ENCODE measurements around the gene MZF1. TPM values are rescaled to one million over a fixed set of nuclear protein-coding genes. Genes with fewer than 3 reads are reported as not detected.

Gene MZF1
- total RNA-seq, 2 donors from 2014 or later: 19.3 to 39.2 TPM

DNA sequence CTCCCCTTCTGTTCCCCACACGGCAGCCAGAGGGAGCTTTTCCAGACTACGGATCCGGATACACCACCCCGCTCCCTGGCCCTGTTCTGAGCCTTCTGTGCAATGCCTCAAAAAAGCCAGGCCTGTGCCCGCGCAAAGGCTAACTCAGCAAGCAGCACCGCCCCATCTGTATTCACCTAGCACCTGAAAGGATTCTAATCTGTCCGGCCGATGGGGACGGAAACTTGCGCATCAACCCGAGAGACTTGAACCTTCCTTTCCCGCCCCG lies 54.1 kb downstream of the MZF1 start:
- Histone ChIP-seq H3K27me3 (no peaks in the 10 kb centered on the region), H3K4me3 (peak overlapping the region; percentile 74), H3K4me1 (peaks cover 5% of the 10 kb centered on the region), H3K9ac (ENCODE audit: low read depth in 2 of 2, low read length in 2 of 2) (peak overlapping the region; percentile 97), H3K36me3 (peaks cover 6% of the 10 kb centered on the region), H3K27ac (peak overlapping the region; percentile 96), H3K9me3 (no peaks in the 10 kb centered on the region)
- TF ChIP-seq, protein P1, sequence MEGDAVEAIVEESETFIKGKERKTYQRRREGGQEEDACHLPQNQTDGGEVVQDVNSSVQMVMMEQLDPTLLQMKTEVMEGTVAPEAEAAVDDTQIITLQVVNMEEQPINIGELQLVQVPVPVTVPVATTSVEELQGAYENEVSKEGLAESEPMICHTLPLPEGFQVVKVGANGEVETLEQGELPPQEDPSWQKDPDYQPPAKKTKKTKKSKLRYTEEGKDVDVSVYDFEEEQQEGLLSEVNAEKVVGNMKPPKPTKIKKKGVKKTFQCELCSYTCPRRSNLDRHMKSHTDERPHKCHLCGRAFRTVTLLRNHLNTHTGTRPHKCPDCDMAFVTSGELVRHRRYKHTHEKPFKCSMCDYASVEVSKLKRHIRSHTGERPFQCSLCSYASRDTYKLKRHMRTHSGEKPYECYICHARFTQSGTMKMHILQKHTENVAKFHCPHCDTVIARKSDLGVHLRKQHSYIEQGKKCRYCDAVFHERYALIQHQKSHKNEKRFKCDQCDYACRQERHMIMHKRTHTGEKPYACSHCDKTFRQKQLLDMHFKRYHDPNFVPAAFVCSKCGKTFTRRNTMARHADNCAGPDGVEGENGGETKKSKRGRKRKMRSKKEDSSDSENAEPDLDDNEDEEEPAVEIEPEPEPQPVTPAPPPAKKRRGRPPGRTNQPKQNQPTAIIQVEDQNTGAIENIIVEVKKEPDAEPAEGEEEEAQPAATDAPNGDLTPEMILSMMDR (IDR thresholded peaks at IDR 0.05): peak; percentile 32
- intact Hi-C loops (cut with DNase I): no loop called here
- peak; percentile 69 for DNase-seq

DNA sequence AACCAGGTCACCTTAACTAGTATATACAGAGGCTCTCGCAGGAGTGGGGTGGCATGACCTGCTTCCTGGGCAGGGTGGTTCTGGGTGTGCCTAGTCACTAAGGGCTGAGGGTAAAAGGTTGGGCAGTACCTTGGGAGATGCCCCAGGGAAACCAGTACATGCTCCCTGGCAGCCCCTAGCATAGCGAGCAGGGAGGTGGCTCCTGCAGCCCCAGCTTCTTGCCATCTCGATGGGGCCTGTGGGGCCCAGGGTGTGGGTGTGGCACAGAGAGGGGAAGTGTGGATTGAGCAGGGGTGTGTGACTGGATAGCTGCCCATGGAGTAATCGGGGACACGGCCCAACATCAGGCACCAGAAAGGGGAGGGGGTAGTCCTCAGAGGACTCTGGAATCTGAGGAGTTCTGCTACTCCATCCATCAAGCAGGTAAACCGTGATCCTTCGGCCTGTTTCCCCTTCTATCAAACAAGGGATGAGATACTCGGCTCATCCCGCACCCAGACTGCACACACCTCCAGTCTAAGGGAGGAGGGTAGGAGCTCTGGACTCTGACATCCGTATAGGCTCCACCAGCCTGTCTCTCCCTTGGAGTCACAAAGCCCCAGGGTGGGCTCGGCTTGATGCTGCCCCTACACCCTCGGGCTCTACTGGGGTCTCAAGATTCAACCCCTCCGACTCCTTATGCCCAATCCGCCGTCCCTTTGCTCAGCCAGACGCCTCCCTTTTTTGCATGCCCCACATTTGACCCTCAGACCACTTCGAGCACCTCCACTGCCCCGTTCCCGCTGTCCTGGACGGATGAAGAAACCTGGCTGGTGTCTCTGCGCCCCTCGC lies 54.7 kb downstream of the MZF1 start:
- intact Hi-C loops (cut with DNase I): no loop called here
- peaks cover 5% of the 10 kb centered on the region for H3K4me1 ChIP-seq
- peak overlapping the region; percentile 97 for H3K9ac ChIP-seq (ENCODE audit: low read depth in 2 of 2, low read length in 2 of 2)
- peak overlapping the region; percentile 74 for H3K4me3 ChIP-seq
- no peaks in the 10 kb centered on the region for H3K9me3 ChIP-seq
- peak; percentile 52 for DNase-seq
- TF ChIP-seq, protein P1 (IDR thresholded peaks at IDR 0.05): no peak
- H3K27ac ChIP-seq: peak overlapping the region; percentile 96
- peaks cover 6% of the 10 kb centered on the region for H3K36me3 ChIP-seq
- H3K27me3 ChIP-seq: no peaks in the 10 kb centered on the region

DNA sequence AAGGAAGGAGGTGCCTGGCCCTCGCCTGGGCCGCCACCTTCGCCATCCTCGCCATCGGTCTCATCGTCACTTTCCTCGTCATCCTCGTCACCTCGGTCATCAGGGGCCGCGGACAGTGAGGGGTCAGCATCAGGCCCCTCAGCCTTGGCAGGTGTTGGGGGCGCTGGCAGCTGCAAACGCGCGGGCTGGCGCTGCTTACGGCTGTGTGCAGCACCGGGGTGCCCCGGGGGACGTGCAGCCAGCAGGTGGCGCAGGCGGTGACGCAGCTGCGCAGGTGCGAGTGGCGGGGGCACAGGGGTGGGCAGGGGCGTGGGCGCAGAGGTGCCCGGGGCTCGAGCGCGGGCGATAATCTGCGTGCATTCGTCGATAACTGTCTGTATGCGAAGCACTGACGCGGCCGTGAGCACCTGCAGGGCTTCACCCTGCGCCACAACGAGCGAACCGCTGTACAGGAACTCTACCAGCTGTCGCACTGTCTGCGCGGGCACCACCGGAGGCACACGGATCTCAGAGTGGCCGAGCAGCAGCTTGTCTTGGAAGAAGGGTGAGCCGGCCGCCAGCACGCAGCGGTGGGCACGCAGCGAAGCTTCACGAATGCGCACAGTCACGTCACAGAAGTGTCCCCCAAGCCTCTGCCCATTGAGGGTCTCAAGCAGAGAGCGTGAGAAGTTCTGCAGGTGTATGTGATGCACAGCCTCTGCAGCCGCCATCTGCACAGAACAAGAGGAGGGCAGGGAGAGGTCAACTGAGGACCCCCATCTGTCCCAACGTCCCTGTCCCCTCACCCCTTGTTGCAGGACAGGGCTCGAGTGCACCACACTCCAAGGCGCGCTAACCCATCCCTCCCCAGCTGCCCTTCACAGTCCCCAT lies 55.9 kb downstream of the MZF1 start:
- H3K4me1 ChIP-seq: peaks cover 5% of the 10 kb centered on the region

DNA sequence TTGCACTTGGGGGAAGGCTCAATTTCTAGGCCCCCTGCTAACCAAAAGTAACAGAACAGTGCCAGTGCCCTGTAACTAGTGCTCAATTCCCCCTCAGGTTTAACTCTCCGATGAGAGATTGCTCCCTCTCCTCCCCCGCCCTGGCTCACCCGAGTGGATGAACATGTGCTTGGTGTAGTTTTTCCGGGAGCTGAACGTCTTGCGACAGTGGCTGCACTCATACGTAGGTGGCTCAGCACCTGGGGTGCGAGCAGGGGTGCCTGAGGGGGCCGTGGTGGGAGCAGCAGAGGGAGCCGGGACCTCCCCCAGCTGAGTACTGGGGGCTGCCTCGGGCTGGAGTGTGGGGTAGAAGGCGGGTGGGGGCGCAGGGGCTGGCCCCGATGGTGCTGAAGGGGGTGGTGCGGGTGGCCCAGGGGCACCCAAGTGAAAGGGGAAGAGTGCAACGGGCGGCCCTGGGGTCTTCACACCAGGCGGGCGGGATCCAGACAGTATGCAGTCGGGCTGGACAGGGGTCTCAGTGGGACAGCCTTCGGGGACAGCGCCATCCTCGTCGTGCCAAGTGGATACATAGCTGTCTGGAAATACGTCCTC lies 56.8 kb downstream of the MZF1 start:
- H3K4me3 ChIP-seq: no peak overlapping the region
- no peak overlapping the region for H3K27ac ChIP-seq
- H3K9ac ChIP-seq (ENCODE audit: low read depth in 2 of 2, low read length in 2 of 2): no peak overlapping the region
- peaks cover 6% of the 10 kb centered on the region for H3K36me3 ChIP-seq
- TF ChIP-seq, protein P1 (IDR thresholded peaks at IDR 0.05): no peak
- H3K4me1 ChIP-seq: peaks cover 5% of the 10 kb centered on the region
- no peaks in the 10 kb centered on the region for H3K9me3 ChIP-seq
- no peaks in the 10 kb centered on the region for H3K27me3 ChIP-seq
- intact Hi-C loops (cut with DNase I): no loop called here
- no peak for DNase-seq

More for the DNA sequence above, 55.9 kb downstream of the MZF1 start:
- Histone ChIP-seq H3K9ac (ENCODE audit: low read depth in 2 of 2, low read length in 2 of 2) (no peak overlapping the region), H3K36me3 (peaks cover 6% of the 10 kb centered on the region), H3K27me3 (no peaks in the 10 kb centered on the region), H3K4me3 (no peak overlapping the region), H3K27ac (no peak overlapping the region), H3K9me3 (no peaks in the 10 kb centered on the region)
- TF ChIP-seq, protein P1 (IDR thresholded peaks at IDR 0.05): no peak
- DNase-seq: no peak
- intact Hi-C loops (cut with DNase I): no loop called here

DNA sequence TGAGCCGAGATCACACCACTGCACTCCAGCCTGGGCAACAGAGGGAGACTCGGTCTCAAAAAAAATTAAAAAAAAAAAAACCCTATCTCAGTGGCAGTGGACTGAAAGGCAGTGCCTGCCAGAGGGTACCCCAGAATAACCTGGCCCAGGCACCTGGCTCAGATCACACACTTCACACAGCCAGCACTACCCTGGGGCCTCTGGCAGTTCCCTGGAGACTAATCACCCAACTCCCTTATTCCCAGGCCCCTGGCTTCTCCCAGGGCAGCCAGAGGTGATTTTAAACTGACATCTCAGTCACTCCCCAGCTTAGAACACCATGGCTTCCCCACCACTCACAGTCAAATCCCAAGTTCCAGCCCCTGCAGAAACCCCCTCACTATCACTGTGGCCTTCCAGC lies 57.9 kb downstream of the MZF1 start:
- Histone ChIP-seq H3K4me1 (peaks cover 5% of the 10 kb centered on the region), H3K4me3 (no peak overlapping the region), H3K27ac (no peak overlapping the region), H3K9me3 (no peaks in the 10 kb centered on the region), H3K36me3 (peaks cover 6% of the 10 kb centered on the region), H3K9ac (ENCODE audit: low read depth in 2 of 2, low read length in 2 of 2) (no peak overlapping the region), H3K27me3 (no peaks in the 10 kb centered on the region)
- no peak for DNase-seq
- intact Hi-C loops (cut with DNase I): no loop called here
- TF ChIP-seq, protein P1 (IDR thresholded peaks at IDR 0.05): no peak

Measured in colonic mucosa (tissue), 4 donors.